NCI-H510A (cell line): ENCODE data around the gene YAP1.
"Not testable (repeated sequence)": the region's sequence is repeated elsewhere in the genome, so short reads cannot be mapped to it uniquely, and the experiment has no call there.

Source experiments
- DNase-seq: peaks from one replicate; lab custom pipeline; 2025; lab: John Stamatoyannopoulos, UW

YAP1 gene

DNA sequence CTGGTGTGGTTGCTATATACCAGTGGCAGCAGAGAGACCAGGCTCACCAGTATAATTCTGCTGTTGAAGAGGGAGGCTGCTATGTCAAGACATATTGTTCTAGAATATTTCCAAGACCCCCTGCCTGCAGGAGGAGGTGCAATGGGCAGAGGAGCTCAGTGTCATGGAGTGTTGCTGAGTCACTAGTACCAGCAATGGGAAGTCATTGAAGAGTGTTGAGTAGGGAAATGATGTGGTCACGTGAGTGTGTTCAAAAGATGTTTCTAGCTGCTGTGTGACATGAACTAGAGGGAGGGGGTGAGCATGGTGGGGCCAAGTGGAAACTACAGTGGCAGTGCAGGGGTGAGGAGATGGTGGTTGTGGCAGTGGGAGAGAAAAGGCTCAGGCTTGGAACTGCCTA, 130.8 kb downstream of the YAP1 start:
- no peak for DNase-seq

- no peak for DNase-seq
Observed at GRCh38 chr11:102243399-102243884, 133.2 kb downstream of the YAP1 start.

- no peak for DNase-seq
Observed at GRCh38 chr11:102244681-102245409, 134.6 kb downstream of the YAP1 start.

DNA sequence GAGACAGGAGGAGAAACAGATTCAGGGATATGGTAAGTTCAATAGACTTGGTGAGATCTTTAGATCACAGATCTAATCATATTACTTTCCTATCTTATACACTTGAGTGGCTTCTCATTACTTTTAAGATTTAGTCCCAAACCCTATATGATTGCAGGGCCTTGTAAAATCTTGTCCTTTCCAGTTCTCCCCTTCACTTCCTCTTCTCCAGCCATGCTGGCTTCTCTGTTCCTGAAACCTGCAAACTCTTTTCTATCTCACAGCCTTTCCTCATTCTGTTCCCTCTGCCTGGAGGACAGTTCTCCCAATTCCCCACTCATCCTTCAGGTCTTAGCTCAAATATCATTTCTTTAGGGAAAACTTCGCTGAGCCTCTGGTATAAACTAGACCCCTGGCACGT, 141.2 kb downstream of the YAP1 start:
- no peak for DNase-seq

DNA sequence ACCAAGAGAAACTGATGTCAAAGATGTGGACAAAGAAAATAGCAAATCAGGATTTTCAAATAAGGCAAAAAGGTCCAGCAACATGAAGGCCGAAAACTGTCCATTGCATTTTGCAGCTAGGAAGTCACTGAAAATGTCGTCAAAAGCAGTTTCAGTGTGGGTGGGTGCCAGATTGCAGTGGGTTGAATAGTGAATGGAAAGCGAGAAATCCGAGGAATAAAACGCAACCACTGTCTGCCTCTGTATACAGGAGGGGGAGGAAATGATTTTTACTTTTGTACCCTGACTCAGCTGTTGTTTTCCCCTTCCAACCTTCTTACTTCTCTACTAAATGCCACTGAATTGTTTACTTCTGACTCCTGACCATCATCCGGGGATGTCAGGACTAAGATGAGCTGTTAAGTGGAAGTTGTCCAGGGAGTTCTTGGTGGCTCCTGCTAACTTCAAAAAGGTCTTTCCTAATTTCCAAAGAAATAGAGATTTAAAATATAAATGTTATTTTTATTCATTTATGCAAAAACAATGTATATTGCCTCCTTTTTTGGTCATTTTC, 142.2 kb downstream of the YAP1 start:
- no peak for DNase-seq

DNA sequence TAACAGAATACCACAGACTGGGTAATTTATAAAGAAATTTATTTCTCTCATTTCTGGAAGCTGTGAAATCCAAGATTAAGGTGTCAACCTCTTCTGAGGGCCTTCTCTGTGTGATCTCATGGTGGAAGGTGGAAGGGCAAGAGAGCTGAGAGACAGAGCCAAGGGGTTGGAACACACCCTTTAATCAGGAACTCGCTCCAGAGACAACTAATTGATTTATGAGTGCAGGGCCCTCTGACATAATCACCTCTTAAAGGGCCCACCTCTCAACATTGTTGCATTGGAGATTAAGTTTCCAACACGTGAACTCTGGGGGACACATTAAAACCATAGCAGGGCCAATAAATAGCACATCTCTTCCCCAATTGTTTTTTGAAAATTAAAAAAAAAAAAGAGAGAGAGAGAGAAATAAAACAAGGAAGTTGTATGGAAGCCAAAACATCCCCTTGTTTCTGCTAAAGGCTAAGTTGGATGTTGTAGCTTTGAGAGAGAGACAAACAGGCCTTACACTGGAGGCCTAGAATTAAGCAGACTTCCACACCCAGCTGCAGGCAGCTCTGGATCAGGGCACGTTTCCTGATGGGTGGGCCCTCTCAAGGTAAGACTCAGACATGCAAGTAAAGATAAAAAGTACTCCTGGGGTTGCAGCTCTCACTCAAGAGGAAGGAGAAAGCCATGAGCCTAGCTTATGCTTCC, 142.9 kb downstream of the YAP1 start:
- DNase-seq, result no peak

DNA sequence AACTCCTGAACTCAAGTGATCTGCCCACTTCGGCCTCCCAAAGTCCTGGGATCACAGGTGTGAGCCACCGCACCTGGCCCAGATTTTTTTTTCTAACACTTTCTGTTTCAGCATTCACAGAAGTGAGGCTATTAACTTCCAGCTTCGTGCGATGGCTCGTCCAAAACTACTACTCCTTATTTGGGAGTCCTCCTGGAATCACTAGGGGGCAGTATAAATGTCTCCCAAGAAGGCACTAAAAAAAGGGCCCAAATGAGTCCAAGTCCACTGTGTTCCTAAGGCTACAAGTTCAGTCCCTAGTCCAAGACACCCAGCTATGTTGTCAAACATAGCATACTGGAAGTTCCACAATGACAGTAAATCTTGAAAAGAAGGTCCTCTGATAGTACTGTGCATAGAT, 143.8 kb downstream of the YAP1 start:
- no peak for DNase-seq

DNA sequence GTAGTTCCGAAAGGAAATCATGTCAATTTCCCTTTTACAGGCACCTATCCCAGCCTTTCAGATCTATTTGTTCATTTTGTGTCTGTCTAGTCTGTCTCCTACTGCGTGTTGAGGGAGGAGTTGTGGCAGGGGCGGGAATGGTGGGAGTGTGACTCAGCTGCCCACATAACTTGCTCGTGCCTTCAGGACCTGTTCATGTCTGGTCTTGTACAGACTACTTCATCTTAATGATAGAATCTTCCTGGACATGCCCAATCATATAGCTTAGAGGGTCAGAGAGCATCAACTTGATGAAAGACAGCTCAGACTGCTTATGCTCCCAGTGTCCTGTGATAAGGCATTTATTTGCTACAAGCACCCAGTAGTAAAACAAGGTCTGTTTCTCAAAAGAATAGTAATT, 146.0 kb downstream of the YAP1 start:
- no peak for DNase-seq

GRCh38 chr11:102260241-102260640, 150.0 kb downstream of the YAP1 start:
- no peak for DNase-seq

- no peak for DNase-seq
Observed at GRCh38 chr11:102263379-102264003, 153.2 kb downstream of the YAP1 start.

GRCh38 chr11:102264704-102265103, 154.5 kb downstream of the YAP1 start:
- not testable (repeated sequence) for DNase-seq

- DNase-seq, result no peak
Observed at GRCh38 chr11:102266099-102266498, 155.9 kb downstream of the YAP1 start.

DNA sequence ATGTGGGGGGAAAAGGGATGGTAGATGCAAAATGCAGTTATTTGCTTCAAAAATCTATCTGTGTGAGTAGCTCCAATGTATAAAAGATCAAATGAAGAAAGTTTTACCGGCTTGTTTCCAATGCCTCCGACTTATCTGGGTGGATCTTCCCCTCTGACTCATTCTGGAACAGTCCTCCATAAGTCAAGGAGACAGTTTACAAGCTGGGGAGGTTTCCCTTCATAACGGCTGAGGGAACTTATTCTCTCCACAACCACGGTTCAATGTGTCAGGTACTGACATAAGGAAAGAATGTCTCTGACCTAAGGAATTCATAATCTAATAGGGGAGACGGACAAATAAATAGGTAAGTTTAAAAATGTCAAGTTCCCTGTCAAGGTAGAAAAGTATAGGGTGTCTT, 157.4 kb downstream of the YAP1 start:
- DNase-seq, result no peak

GRCh38 chr11:102268083-102268984, 158.1 kb downstream of the YAP1 start:
- no peak for DNase-seq

DNA sequence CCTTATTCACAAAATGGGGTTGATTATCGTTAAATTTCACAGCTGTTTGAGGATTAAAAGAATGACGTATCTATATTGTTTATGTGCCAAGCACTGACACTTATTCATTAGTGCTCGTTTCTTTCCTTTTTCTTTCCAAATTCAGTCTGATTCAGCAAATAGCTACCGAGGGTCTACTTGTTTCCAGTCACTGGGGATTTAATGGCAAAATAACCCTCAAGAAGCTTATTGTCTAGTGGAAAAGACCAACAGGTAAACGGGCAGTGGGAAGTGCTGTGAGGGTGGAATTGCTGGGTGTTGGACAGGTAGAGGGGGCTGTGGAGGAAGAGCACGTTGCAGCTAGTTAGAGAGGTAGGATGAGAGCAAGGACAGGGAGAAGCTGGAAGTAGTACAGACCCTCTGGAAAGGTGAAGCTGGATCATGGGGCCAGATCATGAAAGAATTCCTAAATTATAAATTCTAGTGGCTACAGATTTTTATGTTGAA, 158.8 kb downstream of the YAP1 start:
- DNase-seq, result no peak

DNA sequence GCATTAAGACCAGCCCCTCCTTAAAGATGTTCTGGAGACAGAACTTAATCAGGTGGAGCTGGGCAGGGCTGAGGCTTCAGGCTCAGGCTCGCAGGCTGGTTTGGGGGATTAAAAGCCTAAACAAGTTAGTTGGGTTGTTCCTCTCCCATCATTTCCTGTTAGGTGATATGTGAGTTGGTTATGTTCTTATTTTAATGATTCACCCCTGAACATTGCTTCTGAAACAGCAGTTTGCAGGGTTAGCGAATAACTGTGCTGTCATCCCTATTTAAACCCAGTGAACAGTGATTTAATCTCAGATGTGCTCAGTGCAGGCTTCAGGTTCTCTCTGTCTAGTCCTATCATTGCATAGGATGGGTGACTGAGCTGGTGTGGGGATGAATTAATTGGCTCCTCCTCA, 159.7 kb downstream of the YAP1 start:
- no peak for DNase-seq

DNA sequence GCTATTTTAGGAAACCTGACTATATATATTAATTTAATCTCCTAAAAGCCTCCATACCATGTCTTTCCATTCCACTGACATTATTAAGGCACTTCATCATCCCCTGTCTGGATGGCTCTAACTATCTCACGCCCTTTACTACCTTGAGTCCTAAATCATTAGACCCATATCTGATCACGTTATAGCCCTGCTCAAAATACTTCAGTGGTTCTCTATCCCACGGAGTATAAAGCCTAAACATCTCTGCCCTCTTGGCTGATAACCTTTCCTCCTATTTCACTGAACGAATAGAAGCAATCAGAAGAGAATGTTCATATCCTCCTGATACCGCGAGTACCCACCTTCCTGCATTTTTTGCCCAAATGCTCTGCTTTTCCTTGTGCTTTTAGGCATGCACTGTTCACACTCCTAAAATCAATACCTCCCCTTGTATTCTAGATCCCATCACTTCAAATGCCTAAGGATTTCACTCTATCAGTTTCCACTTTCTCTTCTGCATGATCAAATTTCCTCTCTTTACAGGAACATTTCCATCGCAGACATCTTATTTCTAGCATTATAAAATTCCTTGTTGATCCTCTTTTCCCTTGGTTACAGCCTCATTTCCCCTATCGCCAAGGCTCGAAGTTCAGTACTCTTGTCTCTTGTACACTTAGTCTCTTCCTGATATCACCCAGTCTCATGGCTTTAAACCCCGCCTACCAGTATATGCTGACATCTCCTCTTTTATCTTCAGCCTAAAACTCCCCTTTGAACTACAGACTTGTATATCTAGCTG, 162.0 kb downstream of the YAP1 start:
- no peak for DNase-seq

DNA sequence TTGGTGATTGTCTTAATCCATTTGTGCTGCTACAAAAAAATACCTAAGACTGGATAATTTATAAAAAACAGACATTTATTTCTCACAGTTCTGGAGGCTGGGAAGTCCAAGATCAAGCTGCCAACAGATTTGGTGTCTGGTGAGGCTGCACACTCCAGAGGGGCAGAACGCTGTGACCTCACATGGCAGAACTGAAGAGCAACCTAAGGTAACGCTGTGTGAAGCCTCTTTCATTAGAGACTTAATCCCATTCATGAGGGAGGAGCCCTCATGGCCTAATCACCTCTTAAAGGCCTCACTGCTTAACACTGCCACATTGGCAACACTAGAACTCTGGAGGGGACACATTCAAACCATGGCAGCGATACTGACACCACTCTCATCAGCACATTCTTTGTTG, 164.4 kb downstream of the YAP1 start:
- no peak for DNase-seq

GRCh38 chr11:102276362-102276761, 166.1 kb downstream of the YAP1 start:
- DNase-seq, result no peak

DNA sequence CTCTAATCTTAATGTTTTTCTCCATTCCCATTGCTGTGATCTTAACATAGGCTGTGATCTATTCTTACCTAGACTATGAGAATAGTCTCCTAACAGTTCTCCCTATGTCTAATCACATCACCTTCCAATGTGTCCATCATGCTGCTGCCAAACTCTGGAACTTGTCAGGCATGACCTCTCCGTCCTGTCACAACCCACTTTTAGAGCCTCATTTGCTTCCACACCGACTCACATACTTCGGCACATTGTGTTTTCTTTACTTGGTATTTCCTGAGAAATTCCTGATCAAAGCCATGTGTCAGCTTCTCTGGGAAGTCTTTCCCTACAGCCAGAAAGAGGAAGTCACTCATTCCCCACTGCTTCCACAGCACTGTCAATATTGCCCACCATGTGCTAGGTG, 166.5 kb downstream of the YAP1 start:
- no peak for DNase-seq

DNA sequence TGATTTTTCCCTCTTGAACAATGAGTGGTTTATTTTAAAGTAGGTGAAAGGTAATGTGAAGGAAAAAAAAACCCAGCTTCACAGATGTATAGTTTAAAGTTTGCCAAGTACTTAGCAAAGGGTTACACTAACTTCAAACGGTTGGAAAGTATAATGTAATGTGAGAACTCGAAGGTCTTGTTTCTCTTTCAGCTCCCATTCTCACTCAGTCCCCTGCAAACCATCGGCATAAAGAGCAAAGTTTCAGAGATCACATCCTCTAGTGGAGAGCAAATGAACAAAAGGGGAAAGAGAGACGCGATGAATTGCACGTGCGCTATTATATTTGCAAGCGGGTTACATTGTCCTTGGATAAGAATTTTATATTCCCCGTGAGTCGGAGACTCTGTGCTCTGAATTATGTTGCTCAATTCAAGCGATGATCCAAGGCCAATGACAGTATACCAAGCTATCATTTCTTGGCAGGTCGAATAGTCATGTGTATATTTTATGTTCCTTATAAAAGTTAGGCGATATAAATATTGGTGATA, 169.5 kb downstream of the YAP1 start:
- DNase-seq, result peak; percentile 20
